K562 (cell line): ENCODE measurements around the gene CDC5L. TPM values are rescaled to one million over a fixed set of nuclear protein-coding genes. Genes with fewer than 3 reads are reported as not detected.
A peak's percentile ranks its signal among the peaks of the same experiment; 100 is the strongest.

Source experiments
- ARID3A ChIP-seq: IDR thresholded peaks from 2 replicates; pipeline ENCODE4 v1.6.1; 2012; ENCODE audit warnings: low read depth, low read length, improper control_type of control experiment, borderline replicate concordance
- CBFA2T2 ChIP-seq: fragments of 450-650 bp; conservative IDR thresholded peaks from 2 replicates; pipeline ENCODE4 v1.6.1; 2017; ENCODE audit warnings: mild to moderate bottlenecking
- CHD7 ChIP-seq: fragments of 200-600 bp; sonication (generic); IDR thresholded peaks from one replicate; pipeline ENCODE4 v1.6.1; 2012; ENCODE audit warnings: mild to moderate bottlenecking, low read depth, low read length, inconsistent platforms
- MCM3 ChIP-seq: fragments of 450-650 bp; IDR thresholded peaks from 2 replicates; pipeline ENCODE4 v1.6.1; 2016
- NCOA2 ChIP-seq, 2 experiments: fragments of 450-650 bp; IDR thresholded peaks; 2 replicates each; pipeline ENCODE4 v1.6.1; 2018; ENCODE audit warnings: mild to moderate bottlenecking in 2 of 2, moderate library complexity in 1 of 2; ENCODE audit not compliant: partially characterized antibody in 2 of 2
- NR2C2 ChIP-seq, 2 experiments: fragments of 200-800 bp in 1 of 2; sonication (Bioruptor generic) in 1 of 2; sonication (generic) in 1 of 2; formaldehyde crosslinking in 1 of 2; IDR thresholded peaks; 2 replicates each; pipeline versions ENCODE4 v1.6.1 to v1.8.0; 2016 to 2022; ENCODE audit warnings: mild to moderate bottlenecking in 1 of 2, missing compliant biosample characterization in 1 of 2, missing genetic modification characterization in 1 of 2, missing genetic modification reagents in 1 of 2
- TARDBP ChIP-seq: fragments of 450-650 bp; IDR thresholded peaks from 2 replicates; pipeline ENCODE4 v1.6.1; 2016
- TCF3 ChIP-seq: sonication (generic); formaldehyde crosslinking; IDR thresholded peaks from 2 replicates; pipeline ENCODE4 v1.4.0; 2020; ENCODE audit warnings: mild to moderate bottlenecking, missing genetic modification reagents
- TSHZ1 ChIP-seq: fragments of 250-450 bp; sonication (Bioruptor Pico); IDR thresholded peaks from 2 replicates; pipeline ENCODE4 v1.4.0; 2020; ENCODE audit warnings: mild to moderate bottlenecking, moderate library complexity
- polyA plus RNA-seq, 8 experiments: library from polyadenylated mRNA; depleted of rRNA in 4 of 8; stranded (reverse) in 5 of 8; unstranded in 3 of 8; fragments of >200 nt; fragmentation: Nextera tagmentation in 2 of 8; fragmentation: Illumina TruSeq in 1 of 8; extraction: Ambion mirVana in 2 of 8; extraction: Trizol in 1 of 8; gene quantifications; 2 replicates each; pipeline versions ENCODE4 v1.2.1 to v1.2.3, GENCODE V29; 2011 to 2014; ENCODE audit warnings: inconsistent platforms in 1 of 8, missing spikeins in 1 of 8
- total RNA-seq, 7 experiments: library from RNA; depleted of rRNA in 6 of 7; stranded (reverse); fragments of >200 nt in 6 of 7; fragmentation: Illumina TruSeq in 2 of 7; extraction: Trizol in 2 of 7; gene quantifications; 2 replicates each; pipeline versions ENCODE4 v1.2.1 to v1.2.3, GENCODE V29; 2011 to 2021; ENCODE audit warnings: low replicate concordance in 1 of 7

Gene CDC5L
- total and polyA plus RNA-seq, 9 of the 15 experiments (the other 6 are each of a cell fraction or from before 2014, with no cell fraction given) = 22.3 to 44.2 (median 30.8) TPM

- TF ChIP-seq CHD7 (peak; percentile 61), TCF3 (CRISPR knock-in tag) (0 out of 2 replicates have a peak, but pooled peaks have one; percentile 29), NR2C2 (CRISPR knock-in tag; IDR thresholded peaks at IDR 0.05) (no peak), NR2C2 (tag; IDR thresholded peaks at IDR 0.05) (no peak), TSHZ1 (CRISPR knock-in tag) (no peak), ARID3A (no peak), NCOA2 (IDR thresholded peaks at IDR 0.05; ENCODE audit: partially characterized antibody in 2 of 2) (no peak), MCM3 (no peak), CBFA2T2 (0 out of 2 replicates have a peak, but pooled peaks have one; percentile 9), TARDBP (no peak)
Observed at GRCh38 chr6:44456070-44456965, 68.8 kb downstream of the CDC5L start (continued).
